HG03159 (cell line): ENCODE measurements around the gene CDKN2C.

Experiments
- ATAC-seq: cut with Tn5 transposase; IDR thresholded peaks from one replicate; pipeline ENCODE4 v1.9.1; 2021; ENCODE audit warnings: mild to moderate bottlenecking, moderate library complexity; ENCODE audit not compliant: unreplicated experiment

The CDKN2C gene

DNA sequence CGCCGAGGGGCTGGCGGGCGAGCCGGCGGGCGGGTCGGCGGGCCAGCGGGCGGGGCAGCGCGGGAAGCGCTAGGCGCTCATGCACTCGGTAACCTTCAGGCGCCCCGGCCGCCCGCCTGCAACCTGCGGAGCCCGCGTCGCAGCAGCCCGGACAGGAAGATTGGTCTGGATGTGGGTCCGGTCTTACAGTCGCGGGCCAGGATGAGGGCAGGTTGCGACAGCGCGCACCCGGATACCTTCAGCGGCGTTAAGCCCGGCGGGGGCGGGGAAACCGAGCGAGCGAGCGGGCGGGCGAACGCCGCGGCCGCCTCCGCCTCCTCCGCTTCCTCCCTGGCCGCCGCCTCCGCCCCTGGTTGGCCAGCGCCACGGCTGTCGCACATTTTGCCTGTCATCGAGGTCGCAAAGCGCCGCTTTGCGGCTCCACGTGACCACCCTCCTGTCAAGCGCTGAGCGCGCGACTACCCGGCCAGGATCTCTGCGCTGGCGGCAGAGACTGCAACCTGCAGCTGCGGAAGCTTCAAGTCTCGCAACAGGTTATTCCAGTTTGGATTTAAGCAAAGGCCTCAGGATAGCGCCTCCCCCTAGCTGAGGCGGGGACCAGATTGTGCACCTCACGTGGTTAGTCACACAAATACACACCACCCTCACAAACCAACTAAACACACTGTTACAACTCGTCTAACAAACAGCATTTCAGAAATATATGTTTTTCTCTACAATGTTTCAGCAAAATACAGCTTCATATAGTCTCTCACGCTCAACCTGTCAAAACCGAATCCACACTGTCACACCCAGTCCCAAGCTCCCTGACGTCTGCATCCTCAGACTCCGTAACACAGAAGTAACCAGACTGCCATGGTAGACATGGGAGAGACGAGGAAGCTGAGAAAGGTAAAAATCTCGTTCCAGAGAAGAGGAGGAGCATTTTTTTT is 9.9 kb upstream of the CDKN2C start, which contains the start of gene FAF1:
Gene FAF1 (minus strand): TSS at position 355 of the 932 bp plus-strand sequence. CDS start 456 bp downstream, outside the sequence.
- peak; percentile 89 for ATAC-seq

DNA sequence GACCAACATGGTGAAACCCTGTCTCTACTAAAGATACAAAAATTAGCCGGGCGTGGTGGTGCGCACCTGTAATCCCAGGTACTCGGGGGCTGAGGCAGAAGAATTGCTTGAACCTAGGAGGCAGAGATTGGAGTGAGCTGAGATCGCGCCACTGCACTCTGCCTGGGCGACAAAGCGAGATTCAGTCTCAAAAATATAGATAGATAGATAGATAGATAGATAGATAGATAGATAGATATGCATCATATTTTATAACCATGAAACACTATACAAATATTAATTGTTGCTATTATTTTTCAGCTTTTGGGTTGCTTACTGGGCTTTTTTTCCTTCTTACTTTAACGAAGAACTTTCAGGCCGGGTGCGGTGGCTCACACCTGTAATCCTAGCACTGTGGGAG is 5.2 kb upstream of the CDKN2C start:
- ATAC-seq = no peak

DNA sequence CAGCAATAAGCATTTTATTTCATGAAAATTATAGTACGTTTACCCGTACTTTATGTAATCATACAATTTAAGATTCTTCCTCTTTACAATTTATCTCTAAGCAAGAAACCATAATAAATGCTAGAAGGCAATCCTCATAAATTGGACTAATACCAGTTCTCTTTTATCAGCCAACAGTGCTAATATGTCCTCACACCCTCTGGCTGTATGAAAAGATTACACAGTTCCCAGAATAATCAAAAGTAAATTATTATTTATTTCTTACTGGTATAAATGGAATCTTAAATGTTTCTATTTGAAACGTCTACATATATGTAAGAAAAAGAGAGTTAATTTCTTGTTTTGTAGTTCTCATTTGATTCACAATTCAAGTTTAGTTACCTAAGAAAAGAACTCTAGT is 3.1 kb upstream of the CDKN2C start:
- ATAC-seq = no peak

DNA sequence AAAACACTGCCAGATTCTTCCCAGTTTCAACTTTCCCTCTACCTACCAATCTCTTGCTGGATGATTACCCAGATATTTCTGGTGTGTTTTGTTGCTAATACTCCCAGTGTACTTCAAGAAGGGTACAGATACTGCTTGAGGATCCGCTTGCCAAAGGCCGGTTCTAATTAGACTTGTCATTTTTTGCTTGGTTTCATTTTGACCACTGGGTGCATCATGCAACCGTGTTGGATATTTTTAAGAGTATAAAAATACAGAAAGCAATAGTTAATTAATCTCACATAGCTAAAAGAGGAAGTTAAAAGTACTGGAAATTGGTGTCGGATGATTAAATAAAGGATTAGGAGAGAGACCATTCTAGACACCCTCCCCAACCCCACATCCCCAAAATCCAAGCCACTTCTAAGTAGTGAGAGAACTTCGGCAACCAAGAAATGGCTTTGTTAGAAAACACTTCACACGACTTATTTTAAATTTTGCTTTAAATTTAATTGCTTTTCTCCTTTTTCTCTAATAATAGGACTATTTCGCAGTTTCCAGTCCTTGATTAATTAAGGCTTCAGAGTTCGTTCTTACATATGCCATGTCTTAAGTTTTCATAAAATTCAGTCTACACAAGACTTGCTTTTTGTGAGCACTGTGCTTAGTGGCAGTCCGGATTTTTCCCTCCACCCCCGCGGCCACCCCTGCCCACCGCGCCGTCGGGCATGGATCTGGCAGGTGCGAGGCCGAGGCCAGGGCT is 2.5 kb upstream of the CDKN2C start:
- ATAC-seq = no peak

DNA sequence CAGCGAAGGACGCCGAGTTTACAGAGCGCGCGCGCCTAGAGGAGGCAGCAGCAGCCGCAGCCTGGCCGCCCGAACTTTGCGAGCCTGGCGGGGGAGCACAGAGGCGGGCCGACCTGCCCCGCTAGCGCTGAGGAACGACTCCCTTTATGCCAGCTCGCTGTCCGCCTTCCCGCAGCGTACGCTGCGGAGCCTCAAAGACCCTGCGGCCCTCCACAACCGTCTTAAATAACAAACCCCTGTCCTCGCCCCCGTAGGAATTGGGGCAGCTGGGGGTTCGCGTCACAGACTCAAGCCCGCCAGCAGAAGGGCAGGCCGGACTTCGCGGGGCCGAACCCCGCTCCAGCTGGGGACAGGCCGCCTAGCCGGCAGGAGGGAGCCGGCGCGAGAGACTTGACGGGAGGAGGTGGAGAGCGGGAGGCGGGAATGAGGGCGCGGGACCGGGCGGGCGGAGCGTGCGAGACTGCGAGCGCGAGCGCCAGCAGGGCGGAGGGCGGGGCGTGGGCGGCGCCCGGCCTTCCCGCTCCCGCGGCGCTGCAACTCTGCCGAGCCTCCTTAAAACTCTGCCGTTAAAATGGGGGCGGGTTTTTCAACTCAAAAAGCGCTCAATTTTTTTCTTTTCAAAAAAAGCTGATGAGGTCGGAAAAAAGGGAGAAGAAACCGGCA is 1.8 kb upstream of the CDKN2C start:
- ATAC-seq = peak; percentile 69

DNA sequence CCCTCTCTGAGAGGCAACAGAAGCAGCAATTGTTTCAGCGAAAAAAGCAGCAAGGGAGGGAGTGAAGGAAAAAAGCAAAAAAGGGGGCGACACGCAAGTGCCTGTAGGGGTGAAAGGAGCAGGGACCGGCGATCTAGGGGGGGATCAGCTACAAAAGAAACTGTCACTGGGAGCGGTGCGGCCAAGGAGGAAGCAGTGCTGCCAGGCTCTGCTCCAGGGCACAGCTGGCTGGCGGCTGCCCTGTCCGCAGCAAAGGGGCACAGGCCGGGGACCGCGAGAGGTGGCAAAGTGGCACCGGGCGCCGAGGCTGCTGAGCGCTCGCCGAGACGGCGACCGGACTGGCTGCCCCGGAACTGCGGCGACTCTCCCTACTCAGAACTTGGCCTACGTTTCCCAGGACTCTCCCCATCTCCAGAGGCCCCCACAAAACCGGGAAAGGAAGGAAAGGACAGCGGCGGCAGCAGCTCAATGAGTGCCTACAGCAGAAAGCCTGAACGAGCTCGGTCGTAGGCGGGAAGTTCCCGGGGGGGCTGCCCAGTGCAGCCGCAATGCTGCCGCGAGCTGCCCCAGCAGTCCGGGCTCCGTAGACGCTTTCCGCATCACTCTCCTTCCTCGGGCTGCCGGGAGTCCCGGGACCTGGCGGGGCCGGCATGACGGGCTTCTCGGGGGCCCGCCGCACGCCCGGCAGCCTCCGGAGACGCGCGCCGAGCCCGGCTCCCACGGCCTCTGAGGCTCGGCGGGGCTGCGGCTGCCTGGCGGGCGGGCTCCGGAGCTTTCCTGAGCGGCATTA is 1.0 kb upstream of the CDKN2C start:
- ATAC-seq = peak; percentile 22

DNA sequence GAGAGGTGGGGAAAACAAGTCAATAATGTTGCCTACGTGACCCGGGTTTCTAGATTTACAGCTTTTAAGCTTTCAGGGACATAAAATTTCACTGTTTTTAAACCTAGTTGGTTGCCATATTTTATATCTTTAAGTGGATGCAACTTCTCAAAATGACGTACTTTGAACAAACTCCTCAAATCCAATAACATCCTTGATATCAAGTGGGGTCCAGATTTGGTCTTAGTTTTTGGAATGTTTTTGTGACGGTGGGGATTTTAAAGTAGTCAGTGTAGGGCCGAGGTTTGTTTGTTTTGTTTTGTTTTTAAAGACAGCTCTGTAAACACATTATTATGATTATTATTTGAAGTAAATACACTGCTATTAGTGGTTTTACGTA is 453 bp downstream of the CDKN2C start:
- ATAC-seq = no peak

DNA sequence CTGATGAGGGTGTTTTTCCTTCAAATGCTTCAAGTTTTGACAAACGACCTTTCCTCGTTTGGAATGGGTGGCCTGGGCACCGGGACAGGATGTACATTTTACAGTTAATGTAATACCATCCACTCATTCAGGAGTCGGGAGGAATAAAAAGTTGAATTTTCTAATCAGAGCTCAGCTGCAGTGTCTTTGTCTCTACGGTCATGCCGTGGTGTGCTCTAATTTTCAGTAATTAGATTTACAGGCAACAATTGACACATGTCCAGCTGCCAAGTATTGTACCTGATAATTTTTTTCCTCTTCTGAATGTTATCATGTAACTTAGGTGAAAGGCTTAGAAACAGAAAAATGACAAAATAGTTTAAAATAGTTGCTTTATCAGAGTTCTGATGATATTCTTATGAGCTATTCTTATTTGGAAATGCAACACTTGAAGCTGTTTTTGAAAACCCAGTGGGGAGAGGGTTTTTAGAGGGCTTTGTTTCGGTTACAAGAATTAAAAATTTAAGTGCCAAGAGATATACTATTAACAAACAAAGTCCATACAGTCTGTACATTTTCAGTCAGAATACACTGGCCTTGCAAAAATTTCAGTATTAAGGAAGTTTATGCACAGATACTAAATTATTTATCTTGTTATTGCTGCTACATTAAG is 1.0 kb downstream of the CDKN2C start:
- ATAC-seq = no peak

DNA sequence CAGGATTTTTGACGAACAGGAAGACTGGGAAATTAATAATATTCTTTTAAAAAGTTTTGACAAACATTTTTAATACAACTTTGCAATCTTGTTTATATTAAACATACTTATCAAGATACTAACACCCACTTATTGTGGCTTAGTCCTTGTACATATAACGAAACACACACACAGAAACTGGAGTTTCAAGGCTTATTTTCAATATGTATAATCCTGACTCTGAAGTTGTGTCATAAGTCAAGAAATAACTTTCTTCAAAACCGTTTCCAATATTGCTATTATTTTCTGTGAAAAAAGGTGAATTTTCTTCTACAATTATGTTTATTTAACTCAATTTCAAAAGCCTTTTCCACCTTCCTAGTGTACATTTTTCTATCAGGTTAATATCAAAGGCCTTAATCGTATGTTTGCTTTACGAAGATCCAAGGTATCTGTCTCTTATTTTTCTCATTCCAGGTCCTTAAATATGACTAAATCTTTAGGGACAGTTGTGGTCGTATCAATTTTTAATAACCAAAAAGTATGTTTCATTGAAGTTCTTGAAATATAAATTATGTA is 1.8 kb downstream of the CDKN2C start:
- ATAC-seq = no peak

DNA sequence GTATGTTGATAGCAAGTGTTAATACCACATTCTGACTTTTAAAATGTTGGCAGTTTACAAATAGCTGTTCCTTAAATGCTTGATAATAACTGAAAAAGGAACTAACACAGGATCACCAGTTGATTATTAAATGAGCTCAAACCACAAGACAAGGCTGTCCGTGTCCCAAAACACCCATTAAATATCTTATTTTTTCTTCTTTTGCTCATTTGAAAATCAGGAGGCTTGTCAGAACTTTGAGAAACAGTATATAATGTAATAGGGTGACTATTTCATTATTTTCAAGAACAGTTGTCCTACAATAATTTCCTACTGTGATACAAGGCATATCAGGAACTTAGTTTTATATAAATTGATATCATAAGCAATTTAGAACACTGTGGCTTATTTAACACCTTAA is 2.7 kb downstream of the CDKN2C start:
- ATAC-seq = no peak

DNA sequence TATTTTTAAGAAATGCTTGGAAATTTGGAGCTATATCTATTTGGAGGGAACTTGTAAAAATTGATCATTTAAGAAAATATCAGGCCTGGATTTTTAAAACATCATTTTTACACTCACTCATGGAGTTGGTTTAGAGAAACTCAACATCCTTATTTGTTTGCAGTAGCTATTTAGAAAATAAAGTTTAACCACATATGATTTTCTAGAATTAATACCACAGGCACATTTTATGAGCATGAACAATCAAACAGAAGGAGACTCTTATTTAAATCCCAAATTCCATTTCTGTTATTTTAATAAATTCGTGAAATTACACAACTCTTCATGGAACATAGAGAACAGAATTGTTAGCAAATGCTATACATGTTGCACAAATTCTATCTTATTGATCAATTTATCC is 3.2 kb downstream of the CDKN2C start:
- no peak for ATAC-seq

DNA sequence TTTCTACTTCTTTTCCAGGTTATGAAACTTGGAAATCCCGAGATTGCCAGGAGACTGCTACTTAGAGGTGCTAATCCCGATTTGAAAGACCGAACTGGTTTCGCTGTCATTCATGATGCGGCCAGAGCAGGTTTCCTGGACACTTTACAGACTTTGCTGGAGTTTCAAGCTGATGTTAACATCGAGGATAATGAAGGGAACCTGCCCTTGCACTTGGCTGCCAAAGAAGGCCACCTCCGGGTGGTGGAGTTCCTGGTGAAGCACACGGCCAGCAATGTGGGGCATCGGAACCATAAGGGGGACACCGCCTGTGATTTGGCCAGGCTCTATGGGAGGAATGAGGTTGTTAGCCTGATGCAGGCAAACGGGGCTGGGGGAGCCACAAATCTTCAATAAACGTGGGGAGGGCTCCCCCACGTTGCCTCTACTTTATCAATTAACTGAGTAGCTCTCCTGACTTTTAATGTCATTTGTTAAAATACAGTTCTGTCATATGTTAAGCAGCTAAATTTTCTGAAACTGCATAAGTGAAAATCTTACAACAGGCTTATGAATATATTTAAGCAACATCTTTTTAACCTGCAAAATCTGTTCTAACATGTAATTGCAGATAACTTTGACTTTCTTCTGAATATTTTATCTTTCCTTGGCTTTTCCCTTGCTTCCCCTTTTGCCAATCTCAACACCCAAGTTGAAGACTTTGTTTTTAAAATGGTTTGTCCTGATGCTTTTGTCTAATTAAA is 4.0 kb downstream of the CDKN2C start:
- no peak for ATAC-seq

DNA sequence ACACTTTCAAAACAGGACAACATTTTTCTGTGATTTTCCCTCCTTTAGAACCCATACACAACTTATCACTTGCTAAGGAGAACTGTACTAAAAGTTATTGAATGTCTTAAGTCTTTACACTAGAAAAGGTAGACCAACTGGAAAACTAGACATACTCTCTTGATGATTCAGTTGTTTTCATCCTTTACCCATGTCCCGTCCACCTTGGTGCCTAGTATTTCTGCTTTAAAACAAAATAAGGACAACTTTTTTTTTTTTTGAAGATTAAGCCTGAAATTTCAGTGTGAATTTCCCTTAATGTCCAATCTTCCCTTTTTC is 4.5 kb downstream of the CDKN2C start:
- ATAC-seq = no peak

DNA sequence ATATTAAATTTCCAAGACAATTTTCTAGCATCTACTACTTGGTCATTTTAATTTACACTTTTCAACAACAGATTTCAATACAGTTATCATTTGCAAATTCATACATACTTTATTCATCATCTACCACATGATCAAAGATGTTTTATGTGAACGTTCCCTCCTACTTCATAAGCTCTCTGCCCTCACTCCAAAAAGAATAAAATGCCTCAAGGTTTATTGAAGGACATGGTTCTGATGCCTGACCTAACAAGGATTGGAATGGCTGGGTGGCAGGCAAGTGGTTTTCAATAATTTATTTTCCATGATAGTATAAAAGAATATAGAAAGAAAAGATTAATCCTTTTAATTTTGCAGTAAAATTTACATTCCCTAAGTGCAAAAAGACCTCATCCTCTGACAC is 5.4 kb downstream of the CDKN2C start:
- ATAC-seq = no peak

DNA sequence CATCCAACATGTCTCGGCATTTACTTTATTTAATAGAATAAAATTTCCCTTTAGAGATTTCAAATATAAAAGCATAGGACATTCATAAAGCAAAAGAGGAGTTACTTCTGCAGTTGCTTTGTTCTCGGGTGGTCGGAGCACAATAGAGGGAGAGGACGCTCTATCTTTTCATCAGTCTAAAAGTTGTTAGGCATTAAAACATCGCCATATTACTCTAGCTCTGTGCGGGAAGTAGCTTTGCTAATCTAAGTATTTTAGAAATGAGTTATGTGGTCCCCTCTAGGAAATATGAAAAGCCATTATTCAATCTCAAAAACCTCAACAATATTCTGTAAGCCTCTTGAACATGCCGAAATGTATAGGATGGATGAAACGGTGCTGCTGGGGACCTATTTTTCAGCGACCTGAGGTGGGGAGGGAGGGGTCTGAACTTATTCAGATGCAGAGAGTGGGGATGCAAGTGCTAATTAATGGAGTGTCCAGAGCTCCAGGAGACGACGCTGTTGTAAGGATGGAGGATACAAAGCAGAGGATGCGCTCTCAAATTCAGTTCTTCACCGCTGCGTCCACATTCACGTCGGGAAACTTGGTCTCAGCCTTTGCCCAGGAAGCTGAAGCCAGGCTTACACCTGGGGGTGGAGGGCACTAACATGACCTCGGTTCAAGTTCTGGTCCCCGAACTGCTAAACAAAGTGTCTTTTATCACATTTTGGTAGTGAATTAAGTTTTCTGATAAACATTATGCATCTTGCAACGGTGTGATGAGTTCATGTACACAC is 6.3 kb downstream of the CDKN2C start:
- no peak for ATAC-seq

DNA sequence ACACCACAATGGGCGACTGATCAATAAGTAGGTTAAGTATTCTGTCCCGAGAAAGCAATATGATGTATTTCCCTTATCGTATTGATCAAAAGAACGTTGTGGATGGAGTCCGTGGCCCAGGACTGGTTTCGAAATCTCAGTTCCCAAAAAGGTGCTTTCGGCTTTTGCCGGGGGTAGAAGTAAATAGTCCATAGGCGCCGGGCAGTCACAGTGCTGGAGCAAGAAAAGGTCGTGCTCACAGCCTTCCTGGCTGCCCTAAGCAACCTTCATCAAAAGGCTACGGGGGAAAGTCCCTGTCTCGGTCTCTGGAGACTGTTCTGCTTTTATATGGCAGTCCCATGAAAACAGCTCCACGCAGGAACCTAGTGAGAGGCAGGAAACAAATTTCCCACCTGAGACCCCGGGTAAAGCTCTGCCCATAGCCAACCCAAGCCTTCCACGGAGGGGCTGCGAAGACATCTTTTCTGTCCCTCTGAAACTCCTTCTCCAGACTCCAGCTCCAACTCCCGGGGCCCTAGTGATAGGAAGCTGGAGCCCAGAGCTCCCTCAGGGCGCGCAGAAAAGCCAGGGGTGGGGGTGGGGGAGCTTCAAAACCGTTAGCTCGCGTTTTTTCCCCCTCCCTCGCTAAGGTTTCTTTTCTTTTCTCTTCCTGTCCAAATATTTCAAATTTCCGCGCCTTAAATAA is 7.0 kb downstream of the CDKN2C start:
- peak; percentile 51 for ATAC-seq

DNA sequence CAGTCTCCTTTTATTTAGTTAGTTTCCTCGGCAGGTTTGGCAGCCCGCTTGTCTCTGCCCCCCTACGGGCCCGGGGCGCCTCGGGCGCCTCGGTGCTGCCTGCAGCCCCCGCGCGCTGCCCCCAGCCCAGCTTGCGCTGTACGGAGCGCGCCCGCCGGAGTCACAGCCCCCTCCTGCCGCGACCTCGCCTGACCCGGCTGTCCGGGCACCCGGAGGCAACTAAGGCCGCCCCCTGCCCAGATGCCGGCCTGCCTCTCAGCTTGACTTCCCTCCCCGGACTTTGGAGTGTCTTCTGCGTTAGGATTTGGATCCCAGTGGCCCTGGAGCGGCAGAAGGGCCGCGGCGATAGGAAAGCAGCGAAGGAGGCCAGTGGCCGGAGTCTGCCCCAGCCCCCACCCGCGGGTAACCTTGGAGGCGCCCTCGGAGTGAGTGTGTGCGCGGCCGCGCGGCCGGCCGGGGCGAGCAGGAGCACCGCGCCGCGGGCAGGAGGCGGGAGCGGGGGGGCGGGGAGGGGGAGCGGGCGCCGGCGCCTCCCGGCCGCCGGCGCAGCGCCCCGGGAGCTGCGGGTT is 7.6 kb downstream of the CDKN2C start:
- peak; percentile 46 for ATAC-seq
